CD8-positive, alpha-beta memory T cell (primary cell): ENCODE measurements around the gene SHROOM2. TPM values are rescaled to one million over a fixed set of nuclear protein-coding genes. Genes with fewer than 3 reads are reported as not detected.

ENCODE experiments used
- CTCF ChIA-PET: fragments of 350-600 bp; sonication (Branson Sonifier 250); formaldehyde crosslinking; loops from one replicate; lab custom pipeline; 2021; ENCODE audit warnings: antibody characterized with exemption; lab: Charles Lee
- POLR2A ChIA-PET: fragments of 350-600 bp; sonication (Branson Sonifier 250); formaldehyde crosslinking; loops from one replicate; lab custom pipeline; 2021; ENCODE audit warnings: antibody characterized with exemption; lab: Charles Lee
- DNase-seq, 5 donors: peaks; one replicate each; pipeline versions ENCODE4 v3.0.0 to v3.0.0-alpha.2; 2020 to 2022; ENCODE audit warnings: mixed read lengths in 1 of 5
- H3K27ac ChIP-seq: one replicate; pipeline ENCODE4 v1.7.0; 2013; ENCODE audit warnings: low read depth, mild to moderate bottlenecking, low read length, moderate library complexity
- H3K27me3 ChIP-seq: 2 replicates; pipeline ENCODE4 v1.7.0; 2013; ENCODE audit warnings: low read length, mild to moderate bottlenecking; ENCODE audit not compliant: insufficient read depth, poor library complexity, severe bottlenecking
- H3K36me3 ChIP-seq: 2 replicates; pipeline ENCODE4 v1.7.0; 2013; ENCODE audit warnings: mild to moderate bottlenecking, low read length, moderate library complexity; ENCODE audit not compliant: insufficient read depth
- H3K4me1 ChIP-seq: 2 replicates; pipeline ENCODE4 v1.7.0; 2013; ENCODE audit warnings: mild to moderate bottlenecking, low read length, moderate library complexity; ENCODE audit not compliant: insufficient read depth
- H3K4me3 ChIP-seq: 2 replicates; pipeline ENCODE4 v1.7.0; 2013; ENCODE audit warnings: mild to moderate bottlenecking, low read length
- H3K9me3 ChIP-seq: 2 replicates; pipeline ENCODE4 v1.7.0; 2013; ENCODE audit warnings: mild to moderate bottlenecking, low read length
- H3K27ac Mint-ChIP-seq, 8 donors: one replicate each; pipeline ENCODE4 v1.8.0; 2020 to 2021; ENCODE audit warnings: mixed read lengths in 8 of 8, mild to moderate bottlenecking in 6 of 8, inconsistent platforms in 3 of 8, moderate library complexity in 3 of 8
- H3K27me3 Mint-ChIP-seq, 2 donors: one replicate each; pipeline ENCODE4 v1.8.0; 2020 to 2021; ENCODE audit warnings: mixed read lengths in 2 of 2, mild to moderate bottlenecking in 1 of 2, moderate library complexity in 1 of 2
- H3K36me3 Mint-ChIP-seq, 3 donors: one replicate each; pipeline ENCODE4 v1.8.0; 2020 to 2021; ENCODE audit warnings: mixed read lengths in 3 of 3, inconsistent platforms in 1 of 3, mild to moderate bottlenecking in 1 of 3
- H3K4me1 Mint-ChIP-seq, 3 donors: one replicate each; pipeline ENCODE4 v1.8.0; 2020 to 2021; ENCODE audit warnings: mixed read lengths in 3 of 3, inconsistent platforms in 1 of 3, mild to moderate bottlenecking in 1 of 3
- H3K4me3 Mint-ChIP-seq, 7 donors: one replicate each; pipeline ENCODE4 v1.8.0; 2020 to 2021; ENCODE audit warnings: mixed read lengths in 7 of 7, mild to moderate bottlenecking in 6 of 7, moderate library complexity in 4 of 7, inconsistent platforms in 2 of 7
- H3K9me3 Mint-ChIP-seq, 5 donors: one replicate each; pipeline ENCODE4 v1.8.0; 2020 to 2022; ENCODE audit warnings: mixed read lengths in 5 of 5, mild to moderate bottlenecking in 3 of 5, moderate library complexity in 2 of 5, inconsistent platforms in 1 of 5
- polyA plus RNA-seq: library from polyadenylated mRNA; unstranded; fragments of 300-500 nt; fragmentation: Illumina TruSeq; gene quantifications from one replicate; pipeline ENCODE4 v1.2.3, GENCODE V29; 2021
- total RNA-seq, 2 experiments: library from RNA; stranded (reverse); gene quantifications; one replicate each; pipeline ENCODE4 v1.2.3, GENCODE V29; 2021

The SHROOM2 gene
- total and polyA plus RNA-seq, 3 experiments from 2014 or later = not detected

DNA sequence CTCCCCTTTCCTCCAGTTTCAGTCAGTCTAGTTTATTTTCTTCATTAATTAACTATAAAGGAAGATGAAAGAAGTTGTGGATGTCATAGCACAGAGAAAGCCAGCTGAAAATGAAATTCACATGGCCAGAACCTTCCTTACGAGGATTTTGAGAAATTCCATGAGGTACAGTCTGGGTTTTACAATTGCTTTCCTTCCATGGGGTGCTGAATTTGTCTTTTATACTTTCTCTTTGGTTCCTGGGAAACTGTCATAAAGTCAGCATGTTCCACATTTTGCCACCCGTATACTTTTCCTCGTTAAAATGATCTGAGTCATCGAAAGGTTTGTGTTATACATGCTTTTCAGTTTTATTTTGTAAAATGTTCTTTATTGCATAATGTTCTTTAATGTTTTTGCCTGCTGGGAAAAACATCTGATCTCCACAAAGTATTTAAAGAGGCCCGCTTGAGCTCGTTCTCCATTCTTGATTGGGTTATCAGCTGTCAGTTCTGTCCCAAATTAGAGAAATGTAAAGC, 102.8 kb downstream of the SHROOM2 start:
- H3K4me1 Mint-ChIP-seq = peaks cover 0 to 2% (median 0%) of the 10 kb centered on the region in 3 donors
- Histone ChIP-seq H3K4me3 (no peak overlapping the region), H3K27ac (no peak overlapping the region), H3K27me3 (no peaks in the 10 kb centered on the region), H3K4me1 (no peaks in the 10 kb centered on the region), H3K9me3 (no peaks in the 10 kb centered on the region), H3K36me3 (no peaks in the 10 kb centered on the region)
- no peak for DNase-seq
- CTCF ChIA-PET = no interaction called here
- peaks cover 0 to 6% of the 10 kb centered on the region in 2 donors for H3K27me3 Mint-ChIP-seq
- H3K4me3 Mint-ChIP-seq = no peak overlapping the region
- H3K36me3 Mint-ChIP-seq = no peaks in the 10 kb centered on the region
- POLR2A ChIA-PET = no interaction called here
- no peaks in the 10 kb centered on the region for H3K9me3 Mint-ChIP-seq
- H3K27ac Mint-ChIP-seq = no peak overlapping the region

DNA sequence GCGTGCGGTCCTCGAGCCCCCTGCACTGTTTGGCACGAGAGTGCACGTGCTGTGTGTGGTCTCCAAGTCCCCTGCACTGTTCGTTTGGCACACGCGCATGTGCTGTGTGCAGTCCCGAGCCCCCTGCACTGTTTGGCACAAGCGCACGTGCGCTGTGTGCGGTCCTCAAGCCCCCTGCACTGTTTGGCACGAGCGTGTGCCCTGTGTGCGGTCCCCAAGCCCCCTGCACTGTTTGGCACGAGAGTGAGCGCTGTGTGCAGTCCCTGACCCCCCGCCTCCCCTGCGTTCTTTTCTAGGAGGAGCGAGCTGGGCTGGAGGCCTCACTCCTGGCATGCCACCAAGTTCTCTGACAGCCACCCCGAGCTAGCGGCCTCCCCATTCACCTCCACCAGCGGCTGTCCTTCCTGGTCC, 104.5 kb downstream of the SHROOM2 start:
- POLR2A ChIA-PET = no interaction called here

DNA sequence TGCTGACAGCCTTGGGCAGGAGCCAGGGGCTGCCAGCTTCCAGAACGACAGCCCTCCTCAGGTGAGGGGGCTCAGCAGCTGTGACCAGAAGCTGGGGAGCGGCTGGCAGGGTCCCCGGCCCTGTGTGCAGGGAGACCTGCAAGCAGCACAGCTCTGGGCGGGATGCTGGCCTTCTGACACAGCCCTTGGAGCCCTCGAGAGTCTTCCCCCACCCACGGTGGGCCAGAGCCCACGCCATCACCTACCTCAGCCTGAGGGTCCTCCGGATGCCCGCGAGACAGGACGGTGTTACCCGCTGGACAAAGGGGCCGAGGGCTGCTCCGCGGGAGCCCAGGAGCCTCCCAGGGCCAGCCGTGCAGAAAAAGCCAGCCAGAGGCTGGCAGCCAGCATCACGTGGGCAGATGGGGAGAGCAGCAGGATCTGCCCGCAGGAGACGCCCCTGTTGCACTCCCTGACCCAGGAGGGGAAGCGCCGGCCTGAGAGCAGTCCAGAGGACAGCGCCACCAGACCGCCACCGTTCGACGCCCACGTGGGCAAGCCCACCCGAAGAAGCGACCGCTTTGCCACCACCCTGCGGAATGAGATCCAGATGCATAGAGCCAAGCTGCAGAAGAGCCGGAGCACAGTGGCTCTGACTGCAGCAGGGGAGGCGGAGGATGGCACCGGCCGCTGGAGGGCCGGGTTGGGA, 109.1 kb downstream of the SHROOM2 start:
- no peak overlapping the region for H3K4me3 ChIP-seq
- DNase-seq = no peak
- no peaks in the 10 kb centered on the region for H3K36me3 ChIP-seq
- ChIA-PET CTCF (interaction anchor here (1.5 kb wide), 1 partner anchor 10 kb away, joined by 3 read pairs; no protein-coding TSS in a partner anchor), POLR2A (no interaction called here)
- Mint-ChIP-seq H3K4me1 (peaks cover 0 to 9% (median 0%) of the 10 kb centered on the region in 3 donors), H3K27ac (no peak overlapping the region), H3K9me3 (no peaks in the 10 kb centered on the region), H3K4me3 (no peak overlapping the region), H3K36me3 (no peaks in the 10 kb centered on the region), H3K27me3 (peaks cover 0 to 4% of the 10 kb centered on the region in 2 donors)
- H3K27me3 ChIP-seq = no peaks in the 10 kb centered on the region
- H3K9me3 ChIP-seq = no peaks in the 10 kb centered on the region
- H3K4me1 ChIP-seq = no peaks in the 10 kb centered on the region
- H3K27ac ChIP-seq = no peak overlapping the region

More for the DNA sequence above, 104.5 kb downstream of the SHROOM2 start:
- Histone ChIP-seq H3K4me1 (no peaks in the 10 kb centered on the region), H3K27me3 (no peaks in the 10 kb centered on the region), H3K27ac (no peak overlapping the region), H3K9me3 (no peaks in the 10 kb centered on the region), H3K4me3 (no peak overlapping the region), H3K36me3 (no peaks in the 10 kb centered on the region)
- no peaks in the 10 kb centered on the region for H3K36me3 Mint-ChIP-seq
- H3K4me3 Mint-ChIP-seq = no peak overlapping the region
- no peaks in the 10 kb centered on the region for H3K4me1 Mint-ChIP-seq
- CTCF ChIA-PET = no interaction called here
- no peak for DNase-seq
- no peak overlapping the region for H3K27ac Mint-ChIP-seq
- H3K27me3 Mint-ChIP-seq = peaks cover 0 to 6% of the 10 kb centered on the region in 2 donors
- no peaks in the 10 kb centered on the region for H3K9me3 Mint-ChIP-seq

DNA sequence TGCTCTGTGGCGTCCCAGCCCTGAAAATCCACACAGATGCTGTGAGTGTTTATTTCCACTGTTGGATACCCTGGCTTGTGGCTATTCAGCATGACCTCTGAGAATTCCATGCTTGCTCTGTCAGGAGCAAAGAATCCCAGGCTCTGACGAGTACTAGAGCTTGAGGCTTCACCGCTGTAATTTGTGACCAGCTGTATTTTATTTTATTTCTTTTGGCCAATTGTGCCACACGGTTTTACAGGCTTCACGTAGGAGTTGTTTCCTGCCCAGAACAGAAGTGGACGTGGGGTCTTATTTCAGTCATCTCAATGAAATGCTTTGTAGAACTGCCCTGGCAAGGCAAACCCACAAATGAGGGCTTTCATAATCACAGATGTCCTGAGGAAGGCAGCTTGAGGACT, 111.5 kb downstream of the SHROOM2 start:
- DNase-seq = no peak
- Histone ChIP-seq H3K4me1 (no peaks in the 10 kb centered on the region), H3K27me3 (no peaks in the 10 kb centered on the region), H3K27ac (no peak overlapping the region), H3K9me3 (no peaks in the 10 kb centered on the region), H3K36me3 (no peaks in the 10 kb centered on the region), H3K4me3 (no peak overlapping the region)
- CTCF ChIA-PET = no interaction called here
- H3K9me3 Mint-ChIP-seq = no peaks in the 10 kb centered on the region
- H3K27me3 Mint-ChIP-seq = peaks cover 3 to 7% of the 10 kb centered on the region in 2 donors
- H3K27ac Mint-ChIP-seq = no peak overlapping the region
- POLR2A ChIA-PET = no interaction called here
- no peaks in the 10 kb centered on the region for H3K36me3 Mint-ChIP-seq
- no peak overlapping the region for H3K4me3 Mint-ChIP-seq
- H3K4me1 Mint-ChIP-seq = peaks cover 0 to 9% (median 0%) of the 10 kb centered on the region in 3 donors

DNA sequence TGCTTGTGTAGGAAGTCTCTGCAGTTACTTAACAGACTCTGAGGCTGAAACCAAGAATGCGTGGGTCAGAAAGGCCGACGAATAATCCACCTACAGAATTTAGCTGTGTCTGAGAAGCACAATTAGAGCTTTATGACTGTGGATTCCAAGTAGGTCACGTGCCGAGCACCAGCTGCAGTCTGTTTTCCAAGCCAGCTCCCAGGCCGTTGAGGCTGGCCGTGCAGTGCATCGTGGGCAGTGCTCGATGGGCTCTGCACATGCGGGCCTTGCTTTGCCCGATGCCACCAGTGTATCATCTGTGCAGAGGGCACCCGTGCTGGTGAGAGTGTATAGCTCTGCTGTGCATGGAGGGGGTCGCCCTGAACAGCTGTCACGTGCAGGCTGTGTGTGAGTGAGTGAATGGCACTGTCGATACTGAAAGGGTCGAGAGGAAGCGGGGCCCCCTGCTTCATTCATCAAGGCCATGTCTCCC, 113.4 kb downstream of the SHROOM2 start:
- no peak for DNase-seq

DNA sequence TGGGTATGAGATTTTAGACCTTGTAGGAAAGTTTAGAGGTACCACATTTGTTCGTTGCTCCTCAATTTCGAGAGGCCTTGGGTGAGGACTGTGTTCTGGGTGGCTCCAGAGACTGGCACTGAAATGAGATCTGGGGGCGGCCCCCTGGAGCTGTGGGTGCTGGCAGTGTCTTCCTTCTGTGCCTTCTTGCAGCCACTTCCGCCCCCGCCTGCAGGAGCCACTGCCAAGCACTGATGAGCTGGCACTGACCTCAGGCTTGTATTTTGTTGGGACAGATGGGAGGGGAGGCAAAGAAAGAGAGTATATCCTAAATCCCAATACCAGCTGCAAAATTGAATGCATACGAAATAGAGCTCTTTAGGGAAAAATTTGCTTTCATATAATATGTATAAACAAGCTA, 116.4 kb downstream of the SHROOM2 start:
- Histone ChIP-seq H3K27ac (no peak overlapping the region), H3K9me3 (no peaks in the 10 kb centered on the region), H3K4me3 (no peak overlapping the region), H3K27me3 (no peaks in the 10 kb centered on the region), H3K4me1 (no peaks in the 10 kb centered on the region), H3K36me3 (no peaks in the 10 kb centered on the region)
- Mint-ChIP-seq H3K9me3 (no peaks in the 10 kb centered on the region), H3K27me3 (peaks cover 7 to 8% of the 10 kb centered on the region in 2 donors), H3K4me3 (no peak overlapping the region), H3K27ac (no peak overlapping the region), H3K4me1 (peaks cover 0 to 9% (median 0%) of the 10 kb centered on the region in 3 donors), H3K36me3 (no peaks in the 10 kb centered on the region)
- no peak for DNase-seq
- POLR2A ChIA-PET = no interaction called here
- CTCF ChIA-PET = no interaction called here

More for the DNA sequence above, 113.4 kb downstream of the SHROOM2 start:
- Histone ChIP-seq H3K4me1 (no peaks in the 10 kb centered on the region), H3K27me3 (no peaks in the 10 kb centered on the region), H3K9me3 (no peaks in the 10 kb centered on the region), H3K4me3 (no peak overlapping the region), H3K27ac (no peak overlapping the region), H3K36me3 (no peaks in the 10 kb centered on the region)
- ChIA-PET CTCF (no interaction called here), POLR2A (no interaction called here)
- no peaks in the 10 kb centered on the region for H3K9me3 Mint-ChIP-seq
- no peaks in the 10 kb centered on the region for H3K36me3 Mint-ChIP-seq
- no peak overlapping the region for H3K4me3 Mint-ChIP-seq
- H3K27me3 Mint-ChIP-seq = peaks cover 5 to 7% of the 10 kb centered on the region in 2 donors
- H3K27ac Mint-ChIP-seq = no peak overlapping the region
- H3K4me1 Mint-ChIP-seq = peaks cover 0 to 9% (median 0%) of the 10 kb centered on the region in 3 donors

DNA sequence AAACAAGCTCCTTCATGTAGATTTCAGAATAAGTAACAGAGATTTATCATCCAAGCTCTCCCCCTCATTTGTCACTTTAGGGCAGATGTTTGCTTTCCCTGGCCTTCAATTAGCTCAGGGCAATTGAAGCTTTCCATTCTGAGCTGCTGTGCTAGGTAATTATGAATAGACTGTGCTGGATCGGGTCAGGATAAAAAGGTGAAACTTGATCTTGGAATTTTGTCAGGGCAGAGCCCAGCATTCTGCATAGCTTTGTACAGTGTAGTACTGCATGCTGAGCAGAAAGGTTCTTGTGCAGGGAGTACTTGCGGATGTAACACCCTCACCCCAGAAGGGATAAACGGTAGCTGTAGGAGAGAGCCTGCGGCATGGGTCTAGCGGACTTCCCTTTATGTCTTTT, 116.9 kb downstream of the SHROOM2 start:
- Histone ChIP-seq H3K27me3 (no peaks in the 10 kb centered on the region), H3K27ac (no peak overlapping the region), H3K4me3 (no peak overlapping the region), H3K4me1 (no peaks in the 10 kb centered on the region), H3K9me3 (no peaks in the 10 kb centered on the region), H3K36me3 (no peaks in the 10 kb centered on the region)
- ChIA-PET CTCF (no interaction called here), POLR2A (no interaction called here)
- no peak overlapping the region for H3K4me3 Mint-ChIP-seq
- no peak for DNase-seq
- peaks cover 0 to 9% (median 0%) of the 10 kb centered on the region in 3 donors for H3K4me1 Mint-ChIP-seq
- peaks cover 8 to 10% of the 10 kb centered on the region in 2 donors for H3K27me3 Mint-ChIP-seq
- H3K9me3 Mint-ChIP-seq = no peaks in the 10 kb centered on the region
- no peaks in the 10 kb centered on the region for H3K36me3 Mint-ChIP-seq
- H3K27ac Mint-ChIP-seq = peak overlapping the region in 1 of 8 donors; percentile 34

DNA sequence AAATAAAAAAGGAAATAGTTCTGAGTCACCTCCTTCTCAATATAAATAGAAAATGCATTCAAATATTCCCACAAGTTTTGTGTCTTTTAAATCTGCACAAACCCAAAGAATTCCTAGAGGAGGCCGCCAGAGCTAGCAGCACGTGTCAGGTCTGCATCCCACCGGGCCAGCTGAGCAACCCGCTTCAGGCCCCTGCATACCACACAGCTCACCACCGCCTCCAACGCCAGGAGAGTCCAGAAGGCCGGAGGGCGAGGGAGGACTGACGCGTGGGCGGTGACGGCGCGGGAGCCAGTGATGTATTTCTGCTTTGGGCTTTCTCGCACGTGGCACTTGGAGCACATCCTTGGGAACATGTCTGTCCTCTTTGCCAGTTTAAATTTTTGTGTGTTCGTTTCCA, 119.1 kb downstream of the SHROOM2 start:
- Mint-ChIP-seq H3K9me3 (no peaks in the 10 kb centered on the region), H3K36me3 (no peaks in the 10 kb centered on the region), H3K27me3 (peaks cover 10 to 14% of the 10 kb centered on the region in 2 donors), H3K27ac (peak overlapping the region in 1 of 8 donors; percentile 80), H3K4me3 (no peak overlapping the region), H3K4me1 (no peaks in the 10 kb centered on the region)
- Histone ChIP-seq H3K4me1 (no peaks in the 10 kb centered on the region), H3K36me3 (no peaks in the 10 kb centered on the region), H3K27ac (no peak overlapping the region), H3K4me3 (no peak overlapping the region), H3K9me3 (no peaks in the 10 kb centered on the region), H3K27me3 (no peaks in the 10 kb centered on the region)
- no peak for DNase-seq
- CTCF ChIA-PET = no interaction called here
- POLR2A ChIA-PET = no interaction called here
